Upper lobe of left lung (tissue), 6 donors: ENCODE measurements around the gene NCOR1. TPM values are rescaled to one million over a fixed set of nuclear protein-coding genes. Genes with fewer than 3 reads are reported as not detected.
"Not testable (repeated sequence)": the region's sequence is repeated elsewhere in the genome, so short reads cannot be mapped to it uniquely, and the experiment has no call there.

Experiments used
- ATAC-seq, 2 donors: fragments of 200-7000 bp; cut with Tn5 transposase; one replicate each; pipeline ENCODE4 v1.9.1; 2022; ENCODE audit warnings: mild to moderate bottlenecking in 2 of 2, moderate library complexity in 2 of 2; ENCODE audit not compliant: low FRiP score in 2 of 2
- DNase-seq, 2 donors: peaks; one replicate each; pipeline ENCODE4 v3.0.0-alpha.2; 2019 to 2020
- H3K27ac ChIP-seq, 4 donors: fragments of 200-600 bp; sonication (generic); one replicate each; pipeline ENCODE4 v1.5.1; 2016 to 2019
- H3K27me3 ChIP-seq, 4 donors: fragments of 200-600 bp; sonication (generic); one replicate each; pipeline ENCODE4 v1.5.1; 2017 to 2019
- H3K36me3 ChIP-seq, 4 donors: fragments of 200-600 bp; sonication (generic); one replicate each; pipeline ENCODE4 v1.5.1; 2016 to 2019
- H3K4me1 ChIP-seq, 4 donors: fragments of 200-600 bp; sonication (generic); one replicate each; pipeline ENCODE4 v1.5.1; 2018 to 2019
- H3K4me3 ChIP-seq, 4 donors: fragments of 200-600 bp; sonication (generic); one replicate each; pipeline ENCODE4 v1.5.1; 2017 to 2019; ENCODE audit warnings: mild to moderate bottlenecking in 2 of 4, moderate library complexity in 1 of 4
- H3K9me3 ChIP-seq, 4 donors: fragments of 200-600 bp; sonication (generic); one replicate each; pipeline ENCODE4 v1.5.1; 2018 to 2019
- EP300 ChIP-seq, 4 donors: sonication (generic); formaldehyde crosslinking; IDR thresholded peaks; one replicate each; pipeline ENCODE4 v1.5.1; 2017; ENCODE audit warnings: antibody characterized with exemption in 4 of 4, control low read depth in 2 of 4
- POLR2A ChIP-seq, 4 donors: fragments of 450-650 bp; IDR thresholded peaks; one replicate each; pipeline ENCODE4 v1.5.1; 2016 to 2017; ENCODE audit warnings: antibody characterized with exemption in 4 of 4, mild to moderate bottlenecking in 2 of 4
- POLR2AphosphoS5 ChIP-seq, 2 donors: sonication (generic); formaldehyde crosslinking; IDR thresholded peaks; one replicate each; pipeline ENCODE4 v1.5.1; 2017; ENCODE audit warnings: antibody characterized with exemption in 2 of 2
- WGBS, 2 donors: methylation state at CpG; one replicate each; pipeline ENCODE4 v1.1.5; 2017 to 2018; 5-methylcytosine and 5-hydroxymethylcytosine counted together
- total RNA-seq, 6 donors: library from RNA; depleted of rRNA in 4 of 6; stranded (reverse); fragments of >200 nt in 4 of 6; gene quantifications; one replicate each; pipeline versions ENCODE4 v1.1.0 to v1.2.1, GENCODE V29; 2016 to 2021
- TF ChIP-seq, protein P1 (sequence below), 6 experiments: fragments of 450-650 bp in 4 of 6; fragments of 200-600 bp in 2 of 6; sonication (generic) in 2 of 6; IDR thresholded peaks; one replicate each; pipeline ENCODE4 v1.5.1; 2016 to 2019; ENCODE audit warnings: antibody characterized with exemption in 6 of 6
- donor health status: DM: no; HTN: no; CAD: no; lungs with moderate emphysema.
- donor health status: DM: no; HTN: yes; CAD: no; lungs with severe emphysema.

NCOR1 gene
- total RNA-seq, 6 donors from 2014 or later = 111 to 301 (median 147) TPM

DNA sequence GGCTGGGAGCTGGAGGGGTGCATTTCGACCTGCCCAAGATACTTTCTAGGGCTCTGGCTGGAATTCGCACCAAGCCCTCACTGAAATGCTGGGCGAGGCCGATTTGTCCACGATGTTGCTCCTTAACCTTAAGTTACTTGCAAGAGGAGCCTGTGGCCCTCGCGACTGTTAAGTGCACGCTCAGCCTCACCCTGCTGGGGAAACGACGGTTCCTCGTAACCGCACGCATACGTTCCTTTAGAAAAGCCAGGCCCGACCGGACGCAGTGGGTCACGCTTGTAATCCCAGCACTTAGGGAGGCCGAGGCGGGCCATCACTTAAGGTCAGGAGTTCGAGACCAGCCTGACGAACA is 607 bp upstream of the NCOR1 start:
- peak; percentile 36 to 68 for ATAC-seq
- WGBS, 2 donors = 32 to 45% methylated on average over 13 to 21 of the region's 22 CpGs
- no peaks in the 10 kb centered on the region for H3K36me3 ChIP-seq
- no peaks in the 10 kb centered on the region for H3K9me3 ChIP-seq
- TF ChIP-seq POLR2AphosphoS5 (IDR thresholded peaks at IDR 0.05) (no peak), EP300 (IDR thresholded peaks at IDR 0.05) (no peak), POLR2A (IDR thresholded peaks at IDR 0.05) (no peak)
- TF ChIP-seq, protein P1, sequence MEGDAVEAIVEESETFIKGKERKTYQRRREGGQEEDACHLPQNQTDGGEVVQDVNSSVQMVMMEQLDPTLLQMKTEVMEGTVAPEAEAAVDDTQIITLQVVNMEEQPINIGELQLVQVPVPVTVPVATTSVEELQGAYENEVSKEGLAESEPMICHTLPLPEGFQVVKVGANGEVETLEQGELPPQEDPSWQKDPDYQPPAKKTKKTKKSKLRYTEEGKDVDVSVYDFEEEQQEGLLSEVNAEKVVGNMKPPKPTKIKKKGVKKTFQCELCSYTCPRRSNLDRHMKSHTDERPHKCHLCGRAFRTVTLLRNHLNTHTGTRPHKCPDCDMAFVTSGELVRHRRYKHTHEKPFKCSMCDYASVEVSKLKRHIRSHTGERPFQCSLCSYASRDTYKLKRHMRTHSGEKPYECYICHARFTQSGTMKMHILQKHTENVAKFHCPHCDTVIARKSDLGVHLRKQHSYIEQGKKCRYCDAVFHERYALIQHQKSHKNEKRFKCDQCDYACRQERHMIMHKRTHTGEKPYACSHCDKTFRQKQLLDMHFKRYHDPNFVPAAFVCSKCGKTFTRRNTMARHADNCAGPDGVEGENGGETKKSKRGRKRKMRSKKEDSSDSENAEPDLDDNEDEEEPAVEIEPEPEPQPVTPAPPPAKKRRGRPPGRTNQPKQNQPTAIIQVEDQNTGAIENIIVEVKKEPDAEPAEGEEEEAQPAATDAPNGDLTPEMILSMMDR (IDR thresholded peaks at IDR 0.05) = no peak
- peak overlapping the region; percentile 59 to 95 (median 90) for H3K4me3 ChIP-seq
- no peaks in the 10 kb centered on the region for H3K27me3 ChIP-seq
- peak in 1 of 2 donors; percentile 53 for DNase-seq
- peak overlapping the region; percentile 95 to 98 (median 96) for H3K27ac ChIP-seq
- H3K4me1 ChIP-seq = peaks cover 32 to 56% (median 44%) of the 10 kb centered on the region in 4 donors

DNA sequence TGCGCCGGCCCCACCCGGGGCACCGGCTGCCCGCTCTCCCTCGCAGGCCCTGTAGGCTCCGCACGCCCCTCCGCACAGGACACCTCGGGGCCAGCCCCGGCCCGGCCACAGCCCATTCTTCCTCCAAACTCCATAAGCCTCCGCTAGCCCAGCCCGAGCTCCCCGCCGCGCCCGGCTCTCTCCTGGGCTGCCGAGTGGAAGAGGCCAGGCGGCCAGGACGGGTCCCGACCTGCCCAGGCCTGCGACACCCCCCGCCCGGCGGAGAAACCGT is 397 bp downstream of the NCOR1 start:
- no peaks in the 10 kb centered on the region for H3K36me3 ChIP-seq
- no peaks in the 10 kb centered on the region for H3K9me3 ChIP-seq
- peak overlapping the region; percentile 95 to 98 (median 96) for H3K27ac ChIP-seq
- ATAC-seq (peak; percentile 73), DNase-seq (peak; percentile 52 to 92)
- no peak for TF ChIP-seq EP300 (IDR thresholded peaks at IDR 0.05)
- TF ChIP-seq POLR2A (IDR thresholded peaks at IDR 0.05) = no peak
- no peak for TF ChIP-seq POLR2AphosphoS5 (IDR thresholded peaks at IDR 0.05)
- TF ChIP-seq, protein P1 (IDR thresholded peaks at IDR 0.05) = no peak
- WGBS, 2 donors = 0% methylated on average over 1 to 27 of the region's 27 CpGs
- peaks cover 32 to 56% (median 44%) of the 10 kb centered on the region in 4 donors for H3K4me1 ChIP-seq
- peak overlapping the region; percentile 59 to 95 (median 90) for H3K4me3 ChIP-seq
- no peaks in the 10 kb centered on the region for H3K27me3 ChIP-seq

DNA sequence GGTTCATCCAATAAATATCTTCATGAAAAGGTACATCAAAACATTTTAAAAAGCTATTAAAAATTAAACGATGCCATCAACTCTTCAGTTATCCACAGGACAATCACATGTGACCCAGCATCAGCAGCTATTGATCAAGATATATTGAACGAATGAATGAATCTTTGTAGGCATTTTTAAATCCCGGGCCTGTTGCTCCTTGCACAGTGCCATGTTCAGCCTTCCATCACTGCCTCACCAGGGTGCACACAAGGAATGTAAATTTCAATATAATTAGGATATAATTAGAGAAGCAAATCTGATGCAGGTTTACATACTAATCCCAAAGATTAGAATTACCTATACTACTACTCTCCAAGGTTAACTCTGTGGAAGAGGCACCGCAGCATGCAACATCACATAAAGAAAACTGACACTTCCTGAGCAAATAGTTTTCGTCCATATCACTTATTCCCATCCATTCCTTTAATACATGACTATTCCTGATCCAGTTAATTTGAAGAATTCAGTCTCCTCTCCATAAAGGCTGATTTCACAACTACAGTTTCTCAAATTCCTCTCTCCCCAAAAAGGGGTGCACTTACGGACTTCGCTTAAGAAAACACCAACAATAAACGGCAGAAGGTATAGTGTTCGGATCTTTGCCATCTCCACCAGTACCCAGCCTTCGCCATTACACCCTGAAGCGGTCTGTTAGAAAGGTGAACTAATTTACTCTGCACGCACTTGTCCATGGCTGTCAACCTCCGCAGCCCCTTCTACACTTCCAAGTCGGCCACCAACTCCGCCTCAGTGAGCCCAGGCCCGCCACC is 938 bp downstream of the NCOR1 start:
- no peak for DNase-seq
- H3K9me3 ChIP-seq = no peaks in the 10 kb centered on the region
- peaks cover 32 to 56% (median 44%) of the 10 kb centered on the region in 4 donors for H3K4me1 ChIP-seq
- no peaks in the 10 kb centered on the region for H3K36me3 ChIP-seq
- H3K27ac ChIP-seq = peak overlapping the region; percentile 95 to 98 (median 96)
- WGBS, 2 donors = 4 to 8% methylated on average over 11 to 16 of the region's 16 CpGs
- no peak for TF ChIP-seq EP300 (IDR thresholded peaks at IDR 0.05)
- TF ChIP-seq, protein P1 (IDR thresholded peaks at IDR 0.05) = no peak
- TF ChIP-seq POLR2A (IDR thresholded peaks at IDR 0.05) = no peak
- no peak for TF ChIP-seq POLR2AphosphoS5 (IDR thresholded peaks at IDR 0.05)
- H3K4me3 ChIP-seq = peak overlapping the region; percentile 59 to 95 (median 90)
- ATAC-seq = no peak
- H3K27me3 ChIP-seq = no peaks in the 10 kb centered on the region

DNA sequence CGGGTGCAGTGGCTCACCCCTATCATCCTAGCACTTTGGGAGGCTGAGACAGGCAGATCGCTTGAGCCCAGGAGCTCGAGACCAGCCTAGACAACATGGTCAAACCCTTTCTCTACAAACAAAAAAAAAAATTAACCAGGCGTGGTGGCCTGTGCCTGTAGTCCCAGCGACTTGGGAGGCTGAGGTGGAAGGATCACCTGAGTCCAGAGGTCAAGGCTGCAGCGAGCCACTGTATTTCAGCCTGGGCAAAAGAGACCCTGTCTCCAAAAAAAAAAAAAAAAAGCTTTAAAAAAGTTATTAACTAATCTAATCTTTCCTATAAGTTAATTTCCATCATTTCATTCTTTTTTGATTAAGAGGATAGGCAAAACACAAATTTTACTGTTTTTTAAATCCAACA is 2.5 kb downstream of the NCOR1 start:
- Histone ChIP-seq H3K4me1 (peaks cover 31 to 60% (median 35%) of the 10 kb centered on the region in 4 donors), H3K27me3 (no peaks in the 10 kb centered on the region), H3K36me3 (no peaks in the 10 kb centered on the region), H3K9me3 (no peaks in the 10 kb centered on the region), H3K27ac (no peak overlapping the region), H3K4me3 (no peak overlapping the region)
- DNase-seq = no peak
- ATAC-seq = no peak
- TF ChIP-seq EP300 (IDR thresholded peaks at IDR 0.05) (no peak), POLR2A (IDR thresholded peaks at IDR 0.05) (no peak), POLR2AphosphoS5 (IDR thresholded peaks at IDR 0.05) (no peak)
- TF ChIP-seq, protein P1 (IDR thresholded peaks at IDR 0.05) = no peak
- 91 to 93% methylated on average over 6 of the region's 6 CpGs for WGBS, 2 donors

DNA sequence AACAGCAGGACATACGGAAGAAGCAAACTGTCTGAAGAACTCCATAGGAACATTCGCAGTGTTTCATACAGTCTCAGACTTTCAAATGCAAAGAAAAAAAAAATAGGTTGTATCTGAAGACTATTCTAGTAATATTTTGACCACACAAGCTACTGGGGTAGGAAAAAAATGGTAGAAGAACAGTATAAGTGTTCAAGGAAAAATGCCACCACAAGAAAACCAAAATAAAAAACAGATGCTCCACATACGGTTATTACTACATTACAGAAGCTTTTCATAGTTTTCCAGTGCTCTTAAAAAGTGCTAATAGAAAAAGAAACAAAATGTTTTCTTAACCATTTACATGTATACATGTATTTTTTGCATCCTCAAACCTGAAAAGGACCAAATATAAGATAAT is 3.7 kb downstream of the NCOR1 start:
- no peak for ATAC-seq
- peaks cover 26 to 54% (median 28%) of the 10 kb centered on the region in 4 donors for H3K4me1 ChIP-seq
- TF ChIP-seq EP300 (IDR thresholded peaks at IDR 0.05) (no peak), POLR2A (IDR thresholded peaks at IDR 0.05) (no peak), POLR2AphosphoS5 (IDR thresholded peaks at IDR 0.05) (no peak)
- TF ChIP-seq, protein P1 (IDR thresholded peaks at IDR 0.05) = no peak

DNA sequence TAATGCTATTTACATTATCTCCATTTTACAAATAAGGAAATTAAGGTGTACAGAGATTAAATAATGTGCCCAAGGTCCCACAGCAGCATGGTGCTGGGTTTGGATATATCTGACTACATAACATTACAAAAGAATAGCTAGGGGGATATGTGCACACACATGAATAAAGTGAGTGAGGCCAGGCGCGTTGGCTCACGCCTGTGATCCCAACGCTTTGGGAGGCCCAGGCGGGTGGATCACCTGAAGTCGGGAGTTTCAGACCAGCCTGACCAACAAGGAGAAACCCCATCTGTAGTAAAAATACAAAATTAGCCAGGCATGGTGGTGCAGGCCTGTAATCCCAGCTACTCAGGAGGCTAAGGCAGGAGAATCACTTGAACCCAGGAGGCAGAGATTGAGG is 10.6 kb downstream of the NCOR1 start:
- H3K27ac ChIP-seq, H3K9me3 ChIP-seq, H3K36me3 ChIP-seq, H3K27me3 ChIP-seq, DNase-seq, H3K4me3 ChIP-seq, ATAC-seq: not testable (repeated sequence)
- H3K4me1 ChIP-seq = peaks cover 26 to 57% (median 39%) of the 10 kb centered on the region in 4 donors
- 91 to 95% methylated on average over 6 of the region's 6 CpGs for WGBS, 2 donors

More for the DNA sequence above, 3.7 kb downstream of the NCOR1 start:
- Histone ChIP-seq H3K36me3 (no peaks in the 10 kb centered on the region), H3K27ac (no peak overlapping the region), H3K9me3 (no peaks in the 10 kb centered on the region), H3K4me3 (no peak overlapping the region), H3K27me3 (no peaks in the 10 kb centered on the region)
- no peak for DNase-seq
- 81 to 86% methylated on average over 3 of the region's 3 CpGs for WGBS, 2 donors
